ENCODE results near the gene ERO1B.

Gene ERO1B

GRCh38 chr1:236301080-236301957, 19.6 kb upstream of the ERO1B start:
- DNase-seq (ENCODE audit: low read depth in 2 of 2, low spot score in 1 of 2): no peak

DNA sequence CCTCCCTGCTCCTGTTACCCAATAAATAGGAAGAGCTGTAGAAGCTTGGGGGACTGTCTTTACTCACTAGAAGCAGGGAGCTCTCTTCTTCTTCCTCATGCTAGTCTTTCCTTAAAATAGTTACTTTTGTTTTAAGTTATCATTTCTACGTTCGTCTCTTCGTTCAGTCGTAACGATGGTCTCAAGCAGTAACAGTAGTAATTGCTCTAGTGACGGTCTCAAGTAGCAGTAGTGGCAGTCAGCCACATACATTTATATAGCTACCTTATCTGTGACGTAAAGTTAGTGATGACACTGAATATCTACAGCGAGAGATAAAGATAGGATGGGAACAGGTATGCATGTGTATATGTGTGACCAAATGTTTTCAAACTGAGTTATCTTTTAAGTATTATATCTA, 15.4 kb upstream of the ERO1B start:
- DNase-seq (ENCODE audit: low read depth in 2 of 2, low spot score in 1 of 2): no peak

GRCh38 chr1:236292425-236292824, 10.7 kb upstream of the ERO1B start:
- DNase-seq (ENCODE audit: low read depth in 2 of 2, low spot score in 1 of 2): no peak

- DNase-seq (ENCODE audit: low read depth in 2 of 2, low spot score in 1 of 2): no peak
These were observed 7.9 kb upstream of the ERO1B start for GRCh38 chr1:236289492-236290131.

DNA sequence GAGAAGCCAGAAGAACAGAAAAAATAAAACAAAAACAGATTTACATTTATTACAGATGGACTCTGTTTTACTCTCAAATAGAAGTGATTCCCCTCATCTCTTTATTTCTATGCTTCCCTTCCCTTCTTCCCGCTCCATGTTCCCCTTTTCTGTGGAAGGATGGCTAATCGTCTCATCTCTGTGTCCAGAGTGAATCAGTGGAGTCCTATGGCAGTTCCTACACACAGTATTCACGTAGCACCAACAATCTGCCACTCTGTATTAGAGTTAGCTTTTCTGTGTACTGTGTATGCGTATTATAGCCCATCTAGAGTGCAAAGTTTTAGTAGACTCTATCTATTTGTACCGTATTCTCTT, 6.8 kb upstream of the ERO1B start:
- no peak for DNase-seq (ENCODE audit: low read depth in 2 of 2, low spot score in 1 of 2)

GRCh38 chr1:236287757-236288619, 6.2 kb upstream of the ERO1B start:
- DNase-seq (ENCODE audit: low read depth in 2 of 2, low spot score in 1 of 2): no peak

GRCh38 chr1:236287356-236287755, 5.6 kb upstream of the ERO1B start:
- DNase-seq (ENCODE audit: low read depth in 2 of 2, low spot score in 1 of 2): no peak

DNA sequence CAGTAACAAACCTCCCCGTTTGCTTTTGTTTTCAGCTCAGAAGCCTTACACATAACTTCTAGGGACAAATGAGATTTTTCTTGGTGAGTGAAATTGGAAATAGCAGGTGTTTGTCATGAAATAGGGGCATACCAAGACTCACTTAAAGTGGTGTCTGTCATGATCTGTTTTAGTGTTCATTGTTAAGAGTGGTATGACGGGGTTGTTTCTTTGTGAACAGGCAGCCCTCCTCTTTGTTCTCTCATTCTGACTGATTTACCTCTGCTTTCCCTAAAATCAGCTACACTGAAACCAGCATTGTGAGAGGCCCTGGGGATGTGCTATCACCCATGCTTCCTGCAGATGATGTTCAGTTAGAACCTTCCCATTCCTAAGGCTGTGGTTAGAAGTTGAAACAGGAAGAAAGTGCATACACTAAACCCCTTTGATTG, 2.5 kb upstream of the ERO1B start:
- no peak for DNase-seq (ENCODE audit: low read depth in 2 of 2, low spot score in 1 of 2)

- DNase-seq (ENCODE audit: low read depth in 2 of 2, low spot score in 1 of 2): no peak
These were observed 961 bp upstream of the ERO1B start for GRCh38 chr1:236282719-236283118.

DNA sequence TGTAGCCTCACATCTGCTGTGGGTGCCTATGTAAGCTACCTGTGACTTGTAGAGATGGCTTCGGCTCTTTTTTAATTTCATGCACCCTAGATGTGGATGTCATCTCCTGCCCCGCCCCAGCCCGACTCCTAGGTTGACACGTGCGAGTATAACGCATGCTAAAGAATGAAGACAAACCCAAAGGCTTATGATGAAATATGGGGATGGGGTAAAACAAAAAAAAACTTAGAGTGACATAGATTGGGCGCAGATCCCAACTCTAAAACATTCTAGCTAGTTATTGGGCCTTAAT, 613 bp upstream of the ERO1B start:
- DNase-seq (ENCODE audit: low read depth in 2 of 2, low spot score in 1 of 2): peak in 1 of 2 donors; percentile 2

GRCh38 chr1:236281198-236281653, 532 bp downstream of the ERO1B start:
- DNase-seq (ENCODE audit: low read depth in 2 of 2, low spot score in 1 of 2): peak in 1 of 2 donors; percentile 2

- DNase-seq (ENCODE audit: low read depth in 2 of 2, low spot score in 1 of 2): no peak
These were observed 1.1 kb downstream of the ERO1B start for GRCh38 chr1:236280438-236281197.

DNA sequence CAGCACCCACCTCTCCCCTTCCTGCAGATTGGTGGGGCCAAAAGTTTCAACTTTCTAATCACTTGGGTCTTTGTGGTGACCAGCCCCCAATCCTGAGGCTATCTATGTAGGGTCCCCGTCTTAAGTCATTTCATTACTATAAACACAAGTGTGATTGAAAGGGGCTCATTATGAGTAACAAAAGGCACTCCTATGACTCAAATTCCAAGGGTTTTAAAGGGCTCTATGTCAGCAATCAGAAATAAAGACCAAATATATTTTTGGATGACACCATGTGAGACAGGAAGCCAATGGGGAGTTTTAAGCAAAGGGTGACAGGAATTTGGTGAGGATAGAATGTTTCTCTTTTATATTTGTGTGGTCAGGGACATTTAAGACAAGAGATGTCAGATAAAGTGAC, 6.2 kb downstream of the ERO1B start:
- DNase-seq (ENCODE audit: low read depth in 2 of 2, low spot score in 1 of 2): no peak

DNA sequence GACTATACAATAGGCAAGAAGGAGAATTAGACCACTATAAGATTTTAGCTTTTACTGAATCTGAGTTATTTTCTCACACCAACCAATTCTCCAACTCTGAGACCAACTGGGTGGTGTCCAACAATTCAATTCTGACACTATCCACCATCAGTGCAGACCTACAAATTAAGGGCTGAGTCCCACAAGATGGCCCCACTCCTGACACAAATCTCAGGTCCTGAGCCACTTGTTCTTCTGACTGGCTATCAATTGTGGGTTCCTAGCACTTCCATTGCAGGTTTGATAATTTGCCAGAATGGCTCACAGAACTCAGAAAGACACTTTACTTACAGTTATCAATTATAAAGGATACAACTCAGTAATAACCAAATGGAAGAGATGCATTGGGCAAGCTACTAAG, 6.7 kb downstream of the ERO1B start:
- DNase-seq (ENCODE audit: low read depth in 2 of 2, low spot score in 1 of 2): no peak

GRCh38 chr1:236273358-236273757, 8.4 kb downstream of the ERO1B start:
- no peak for DNase-seq (ENCODE audit: low read depth in 2 of 2, low spot score in 1 of 2)

GRCh38 chr1:236269439-236269838, 12.3 kb downstream of the ERO1B start:
- DNase-seq (ENCODE audit: low read depth in 2 of 2, low spot score in 1 of 2): no peak

DNA sequence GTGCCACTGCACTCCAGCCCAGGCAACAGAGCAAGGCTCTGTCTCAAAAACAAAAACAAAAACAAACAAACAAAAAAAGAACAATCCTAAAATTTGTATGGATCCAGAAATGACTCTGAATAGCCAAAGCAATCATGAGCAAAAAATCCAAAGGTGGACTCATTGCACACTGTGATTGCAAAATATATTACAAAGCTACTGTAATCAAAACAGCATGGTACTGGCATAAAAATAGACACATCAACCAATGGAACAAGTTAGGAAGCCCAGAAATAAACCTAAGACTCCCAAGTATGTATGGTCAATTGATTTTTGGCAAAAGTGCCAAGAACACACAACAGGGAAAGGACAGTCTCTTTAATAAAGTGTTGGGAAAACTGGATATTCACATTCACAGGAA, 19.9 kb downstream of the ERO1B start:
- no peak for DNase-seq (ENCODE audit: low read depth in 2 of 2, low spot score in 1 of 2)

- no peak for DNase-seq (ENCODE audit: low read depth in 2 of 2, low spot score in 1 of 2)
These were observed 20.7 kb downstream of the ERO1B start for GRCh38 chr1:236261033-236261432.

DNA sequence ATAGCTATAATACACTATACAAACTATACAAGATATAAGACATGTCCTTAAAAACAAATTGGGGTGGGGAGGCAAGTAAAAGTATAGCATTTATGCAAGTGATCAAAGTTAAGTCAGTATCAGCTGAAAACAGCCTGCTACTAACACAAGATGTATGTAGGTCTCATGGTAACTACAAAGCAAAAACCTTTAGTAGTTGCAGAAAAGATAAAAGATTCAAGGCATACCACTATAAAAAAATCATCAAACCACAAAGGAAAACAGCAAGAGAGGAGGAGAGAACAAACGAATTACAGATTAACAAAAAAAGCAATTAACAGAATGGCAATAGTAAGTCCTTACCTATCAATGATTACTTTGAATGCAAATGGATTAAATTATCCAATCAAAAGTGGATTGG, 22.7 kb downstream of the ERO1B start:
- DNase-seq (ENCODE audit: low read depth in 2 of 2, low spot score in 1 of 2): no peak

GRCh38 chr1:236258114-236258622, 23.6 kb downstream of the ERO1B start:
- no peak for DNase-seq (ENCODE audit: low read depth in 2 of 2, low spot score in 1 of 2)

- no peak for DNase-seq (ENCODE audit: low read depth in 2 of 2, low spot score in 1 of 2)
These were observed 24.5 kb downstream of the ERO1B start for GRCh38 chr1:236257216-236257615.
